ENCODE measurements around the gene MUSTN1.

Gene MUSTN1

DNA sequence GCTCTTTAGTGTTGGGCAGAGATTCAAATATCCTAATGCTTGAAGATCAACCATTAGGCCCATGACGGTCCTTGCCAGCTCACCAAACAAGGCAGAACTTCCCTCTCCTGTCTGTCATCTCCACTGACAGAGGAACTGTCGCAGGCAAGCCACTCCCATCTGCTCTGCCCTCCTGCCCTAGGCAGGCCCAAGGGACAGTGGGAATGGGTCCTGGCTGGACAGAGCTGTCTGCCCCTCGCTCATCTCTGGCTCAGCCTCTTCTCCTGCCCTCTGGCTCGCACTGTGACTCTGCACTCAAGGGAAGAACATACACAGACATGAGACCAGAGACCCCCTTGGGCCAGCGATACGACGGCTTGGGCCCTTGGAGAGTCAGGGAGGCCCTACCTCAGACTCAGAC is 7.6 kb upstream of the MUSTN1 start:
- no peak overlapping the region for H3K4me3 ChIP-seq (ENCODE audit: low read depth, low read length)
- H3K27ac ChIP-seq = no peak overlapping the region
- H3K27me3 ChIP-seq (replicated peaks) = no peaks in the 10 kb centered on the region
- no peaks in the 10 kb centered on the region for H3K36me3 ChIP-seq (replicated peaks)
- TF ChIP-seq CTCF (IDR thresholded peaks at IDR 0.05; ENCODE audit: low read depth, low read length, missing control alignments) = no peak
- DNase-seq = no peak
- in situ Hi-C loops (cut with HindIII; ENCODE audit: low pct_ligation_motif_present, low sequenced_read_pairs) = no loop called here

- in situ Hi-C loops (cut with HindIII; ENCODE audit: low pct_ligation_motif_present, low sequenced_read_pairs) = no loop called here
- no peak for TF ChIP-seq CTCF (IDR thresholded peaks at IDR 0.05; ENCODE audit: low read depth, low read length, missing control alignments)
These were observed 7.1 kb upstream of the MUSTN1 start for GRCh38 chr3:52841981-52842340.

GRCh38 chr3:52841211-52841980 is 6.6 kb upstream of the MUSTN1 start:
- H3K27ac ChIP-seq = no peak overlapping the region

More at GRCh38 chr3:52841981-52842340, 7.1 kb upstream of the MUSTN1 start:
- DNase-seq = no peak
- Histone ChIP-seq H3K27ac (no peak overlapping the region), H3K4me3 (ENCODE audit: low read depth, low read length) (no peak overlapping the region), H3K36me3 (replicated peaks) (no peaks in the 10 kb centered on the region), H3K27me3 (replicated peaks) (no peaks in the 10 kb centered on the region)

DNA sequence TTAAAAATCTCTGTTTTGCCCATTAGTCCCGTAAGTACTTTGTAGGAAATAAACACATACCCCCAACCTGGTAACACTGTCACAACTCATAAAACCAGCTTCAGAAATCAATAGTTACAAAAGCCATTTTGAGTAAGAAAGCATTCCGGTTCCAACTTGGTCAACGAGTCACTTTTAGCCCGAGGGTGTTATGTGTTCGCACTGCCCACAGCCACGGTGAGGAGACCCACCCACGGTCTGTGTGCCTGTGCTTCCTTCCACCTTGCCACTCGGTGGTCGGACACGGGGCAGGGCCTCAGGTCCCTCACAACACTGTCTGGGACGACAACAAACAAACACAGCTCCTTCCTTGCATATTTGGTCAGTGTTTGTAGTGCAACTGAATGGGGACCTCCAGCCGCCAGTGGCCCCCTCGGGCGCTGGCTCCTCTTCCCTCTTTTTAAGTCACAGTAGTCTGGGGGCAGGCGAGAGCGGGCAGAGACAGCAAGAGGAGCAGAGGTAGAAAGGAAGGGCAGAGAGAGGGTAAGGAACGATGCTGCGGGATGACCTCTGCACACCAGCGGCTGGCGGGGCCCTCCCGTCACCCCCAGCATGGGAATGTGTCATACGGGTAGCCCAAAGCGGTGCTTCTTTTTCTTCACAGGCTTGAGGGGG is 5.2 kb upstream of the MUSTN1 start:
- in situ Hi-C loops (cut with HindIII; ENCODE audit: low pct_ligation_motif_present, low sequenced_read_pairs) = no loop called here
- no peak for TF ChIP-seq CTCF (IDR thresholded peaks at IDR 0.05; ENCODE audit: low read depth, low read length, missing control alignments)
- Histone ChIP-seq H3K27ac (no peak overlapping the region), H3K4me3 (ENCODE audit: low read depth, low read length) (no peak overlapping the region), H3K27me3 (replicated peaks) (no peaks in the 10 kb centered on the region), H3K36me3 (replicated peaks) (no peaks in the 10 kb centered on the region)
- no peak for DNase-seq

More at GRCh38 chr3:52841211-52841980, 6.6 kb upstream of the MUSTN1 start:
- DNase-seq = no peak
- no peak for TF ChIP-seq CTCF (IDR thresholded peaks at IDR 0.05; ENCODE audit: low read depth, low read length, missing control alignments)
- Histone ChIP-seq H3K4me3 (ENCODE audit: low read depth, low read length) (no peak overlapping the region), H3K27me3 (replicated peaks) (no peaks in the 10 kb centered on the region), H3K36me3 (replicated peaks) (no peaks in the 10 kb centered on the region)
- in situ Hi-C loops (cut with HindIII; ENCODE audit: low pct_ligation_motif_present, low sequenced_read_pairs) = no loop called here

DNA sequence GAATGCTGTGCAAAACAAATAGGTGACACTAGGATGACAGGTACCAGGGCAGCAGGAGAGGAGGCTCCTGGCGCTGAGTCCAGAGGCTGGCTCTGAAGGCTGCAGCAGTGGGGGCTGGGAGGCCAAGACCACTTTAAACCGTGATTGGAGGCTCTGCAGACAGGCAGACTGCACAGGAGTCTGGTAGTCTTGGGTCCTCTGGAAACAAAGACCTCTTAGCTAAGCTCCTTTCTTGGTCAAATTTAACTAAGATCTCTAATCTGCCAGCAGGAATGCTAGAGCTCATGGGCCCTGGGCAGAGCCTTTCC is 4.4 kb upstream of the MUSTN1 start:
- in situ Hi-C loops (cut with HindIII; ENCODE audit: low pct_ligation_motif_present, low sequenced_read_pairs) = no loop called here
- H3K27me3 ChIP-seq (replicated peaks) = no peaks in the 10 kb centered on the region
- DNase-seq = no peak
- no peak for TF ChIP-seq CTCF (IDR thresholded peaks at IDR 0.05; ENCODE audit: low read depth, low read length, missing control alignments)
- no peaks in the 10 kb centered on the region for H3K36me3 ChIP-seq (replicated peaks)
- no peak overlapping the region for H3K4me3 ChIP-seq (ENCODE audit: low read depth, low read length)
- no peak overlapping the region for H3K27ac ChIP-seq

Data from brain microvascular endothelial cell (primary cell).